Measurements from ENCODE around the gene RFPL4A. TPM values are rescaled to one million over a fixed set of nuclear protein-coding genes. Genes with fewer than 3 reads are reported as not detected.
"Not testable (repeated sequence)": the region's sequence is repeated elsewhere in the genome, so short reads cannot be mapped to it uniquely, and the experiment has no call there.

Gene RFPL4A
- not detected for total RNA-seq
- polyA plus RNA-seq, result not detected
- long read RNA-seq, donor 1, result 0 reads
- long read RNA-seq, donor 2, partial matches to known transcripts, result 0 of 1 reads
- long read RNA-seq, donor 2, other reads (novel, unspliced or antisense), result 0 of 1 reads
- long read RNA-seq, donor 3, result 0 reads

DNA sequence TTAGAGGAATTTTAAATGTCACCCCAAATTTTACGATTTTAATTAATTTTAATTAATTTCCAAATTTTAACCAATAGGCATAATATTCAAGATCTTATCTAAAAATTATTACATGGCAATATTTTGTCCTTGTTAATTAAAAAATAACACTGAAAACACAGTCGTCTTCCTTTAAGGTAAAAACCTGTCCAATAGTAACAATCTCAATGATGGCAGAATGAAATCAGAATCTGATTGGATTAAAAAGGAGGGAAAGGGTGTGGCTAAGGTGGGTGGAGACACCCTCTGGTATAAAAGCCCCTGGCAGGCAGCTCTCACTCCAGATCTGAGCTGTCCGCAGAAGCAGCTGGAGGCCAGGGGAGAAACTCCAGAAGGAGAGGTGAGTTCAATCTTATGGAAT is at the start of gene RFPL4A:
TSS of gene RFPL4A (plus strand) at position 301 of the 400 bp plus-strand sequence. CDS start 2,704 bp downstream, outside the sequence.
- intact Hi-C loops (cut with DNase I); H3K9me3 ChIP-seq: not testable (repeated sequence)
- 73 to 85% (median 81%) methylated on average over 2 to 3 of the region's 3 CpGs for WGBS, 3 donors

DNA sequence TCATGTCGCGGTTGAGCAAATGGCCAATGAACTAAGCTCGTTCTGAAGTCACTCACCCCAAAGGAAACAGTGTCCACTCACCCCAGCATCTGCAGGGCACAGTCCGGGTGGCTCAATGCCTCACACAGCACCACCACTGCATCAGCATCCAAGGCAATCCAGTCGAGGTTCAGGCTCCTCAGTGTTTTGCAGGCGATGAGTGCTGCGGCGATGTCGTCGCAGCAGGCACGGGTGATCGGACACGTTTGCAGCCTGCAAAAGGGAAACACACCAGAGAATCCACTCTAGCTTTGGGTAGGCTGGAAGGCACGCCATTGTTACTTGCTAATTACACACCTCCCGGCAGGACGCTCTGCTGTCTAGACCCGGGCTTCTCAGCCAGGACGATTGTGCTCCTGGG is 47.2 kb upstream of the RFPL4A start:
- Histone ChIP-seq H3K27ac (no peak overlapping the region), H3K36me3 (no peaks in the 10 kb centered on the region), H3K27me3 (no peaks in the 10 kb centered on the region), H3K4me3 (no peak overlapping the region), H3K4me1 (ENCODE audit: insufficient read depth) (no peaks in the 10 kb centered on the region), H3K9me3 (no peaks in the 10 kb centered on the region)
- TF ChIP-seq POLR2A (IDR thresholded peaks at IDR 0.05), result no peak
- TF ChIP-seq, protein P1, sequence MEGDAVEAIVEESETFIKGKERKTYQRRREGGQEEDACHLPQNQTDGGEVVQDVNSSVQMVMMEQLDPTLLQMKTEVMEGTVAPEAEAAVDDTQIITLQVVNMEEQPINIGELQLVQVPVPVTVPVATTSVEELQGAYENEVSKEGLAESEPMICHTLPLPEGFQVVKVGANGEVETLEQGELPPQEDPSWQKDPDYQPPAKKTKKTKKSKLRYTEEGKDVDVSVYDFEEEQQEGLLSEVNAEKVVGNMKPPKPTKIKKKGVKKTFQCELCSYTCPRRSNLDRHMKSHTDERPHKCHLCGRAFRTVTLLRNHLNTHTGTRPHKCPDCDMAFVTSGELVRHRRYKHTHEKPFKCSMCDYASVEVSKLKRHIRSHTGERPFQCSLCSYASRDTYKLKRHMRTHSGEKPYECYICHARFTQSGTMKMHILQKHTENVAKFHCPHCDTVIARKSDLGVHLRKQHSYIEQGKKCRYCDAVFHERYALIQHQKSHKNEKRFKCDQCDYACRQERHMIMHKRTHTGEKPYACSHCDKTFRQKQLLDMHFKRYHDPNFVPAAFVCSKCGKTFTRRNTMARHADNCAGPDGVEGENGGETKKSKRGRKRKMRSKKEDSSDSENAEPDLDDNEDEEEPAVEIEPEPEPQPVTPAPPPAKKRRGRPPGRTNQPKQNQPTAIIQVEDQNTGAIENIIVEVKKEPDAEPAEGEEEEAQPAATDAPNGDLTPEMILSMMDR (IDR thresholded peaks at IDR 0.05), result no peak
- TF ChIP-seq EP300 (IDR thresholded peaks at IDR 0.05), result no peak
- WGBS, 3 donors, result 71 to 79% (median 72%) methylated on average over 18 of the region's 18 CpGs
- no peak for DNase-seq
- intact Hi-C loops (cut with DNase I), result no loop called here

More for the DNA sequence above, at the start of gene RFPL4A:
- not testable (repeated sequence) for DNase-seq; H3K4me1 ChIP-seq (ENCODE audit: insufficient read depth); H3K27ac ChIP-seq; H3K27me3 ChIP-seq; H3K4me3 ChIP-seq; H3K36me3 ChIP-seq

DNA sequence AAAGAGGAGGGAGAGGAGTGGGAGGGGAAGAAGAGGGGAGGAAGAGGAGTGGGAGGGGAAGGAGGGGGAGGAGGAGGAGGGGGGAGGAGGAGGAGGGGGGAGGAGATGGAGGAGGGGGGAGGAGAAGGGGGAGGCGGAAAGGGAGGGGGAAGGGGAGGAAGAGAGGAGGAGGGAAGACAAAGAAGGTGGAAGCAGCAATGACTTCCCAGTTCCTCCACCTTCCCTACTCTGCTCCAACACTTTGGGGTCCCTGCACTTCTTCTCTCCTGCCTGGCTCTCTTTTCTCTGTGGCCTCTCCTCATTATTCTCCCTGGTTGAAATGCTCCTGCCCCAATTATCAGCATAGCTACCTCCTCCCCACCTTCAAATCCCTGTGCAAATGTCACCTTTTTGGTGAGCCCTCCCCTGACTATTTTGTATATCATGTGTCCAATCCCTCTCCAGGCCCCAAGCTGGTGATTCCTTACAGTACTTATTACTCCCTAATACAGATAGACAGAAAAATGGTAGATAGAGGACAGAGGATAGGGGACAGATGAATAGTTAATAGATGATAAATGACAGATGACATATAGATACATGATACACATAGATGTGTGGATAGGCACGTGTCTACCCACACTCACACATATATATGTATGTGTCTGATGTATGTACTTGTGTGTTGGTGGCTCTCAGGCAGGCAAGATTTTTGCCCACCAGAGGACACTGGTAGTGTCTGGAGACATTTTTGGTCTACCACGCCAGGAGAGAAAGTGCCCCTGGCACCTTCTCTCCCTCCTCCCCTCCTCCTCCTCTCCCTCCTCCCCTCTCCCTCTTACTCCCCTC is 45.9 kb upstream of the RFPL4A start:
- no peaks in the 10 kb centered on the region for H3K27me3 ChIP-seq
- H3K36me3 ChIP-seq, result no peaks in the 10 kb centered on the region
- no peaks in the 10 kb centered on the region for H3K4me1 ChIP-seq (ENCODE audit: insufficient read depth)
- no peak overlapping the region for H3K27ac ChIP-seq
- H3K4me3 ChIP-seq, result no peak overlapping the region
- no peak for DNase-seq
- intact Hi-C loops (cut with DNase I), result no loop called here
- H3K9me3 ChIP-seq, result no peaks in the 10 kb centered on the region
- 44 to 85% (median 80%) methylated on average over 2 of the region's 3 CpGs for WGBS, 3 donors
- TF ChIP-seq EP300 (IDR thresholded peaks at IDR 0.05) (no peak), POLR2A (IDR thresholded peaks at IDR 0.05) (no peak)
- TF ChIP-seq, protein P1 (IDR thresholded peaks at IDR 0.05), result no peak

DNA sequence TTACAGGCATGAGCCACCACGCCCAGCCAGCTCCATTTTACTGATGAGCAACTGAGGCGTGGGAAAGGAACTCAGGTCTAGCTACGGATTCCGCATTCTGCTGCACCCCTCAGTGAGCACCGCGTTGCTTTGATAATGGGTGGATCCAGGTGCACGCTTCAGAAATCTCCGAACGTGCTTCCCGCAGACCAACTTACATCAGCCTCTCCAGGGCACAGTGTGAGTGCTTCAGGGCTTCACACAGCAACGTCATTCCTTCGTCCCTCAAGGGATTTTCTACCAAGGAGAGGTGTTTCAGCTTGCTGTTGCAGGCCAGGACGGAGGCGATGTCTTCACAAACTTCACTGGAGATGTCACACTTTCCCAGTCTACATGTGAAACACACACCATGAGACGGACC is 42.4 kb upstream of the RFPL4A start:
- TF ChIP-seq, protein P1 (IDR thresholded peaks at IDR 0.05), result no peak
- TF ChIP-seq POLR2A (IDR thresholded peaks at IDR 0.05) (no peak), EP300 (IDR thresholded peaks at IDR 0.05) (no peak)
- no peak for DNase-seq
- WGBS, 3 donors, result 84 to 88% (median 85%) methylated on average over 15 of the region's 15 CpGs
- H3K27me3 ChIP-seq, result no peaks in the 10 kb centered on the region
- H3K4me1 ChIP-seq (ENCODE audit: insufficient read depth), result no peaks in the 10 kb centered on the region
- no peaks in the 10 kb centered on the region for H3K36me3 ChIP-seq
- intact Hi-C loops (cut with DNase I), result no loop called here
- H3K27ac ChIP-seq, result no peak overlapping the region
- H3K4me3 ChIP-seq, result no peak overlapping the region
- no peaks in the 10 kb centered on the region for H3K9me3 ChIP-seq

DNA sequence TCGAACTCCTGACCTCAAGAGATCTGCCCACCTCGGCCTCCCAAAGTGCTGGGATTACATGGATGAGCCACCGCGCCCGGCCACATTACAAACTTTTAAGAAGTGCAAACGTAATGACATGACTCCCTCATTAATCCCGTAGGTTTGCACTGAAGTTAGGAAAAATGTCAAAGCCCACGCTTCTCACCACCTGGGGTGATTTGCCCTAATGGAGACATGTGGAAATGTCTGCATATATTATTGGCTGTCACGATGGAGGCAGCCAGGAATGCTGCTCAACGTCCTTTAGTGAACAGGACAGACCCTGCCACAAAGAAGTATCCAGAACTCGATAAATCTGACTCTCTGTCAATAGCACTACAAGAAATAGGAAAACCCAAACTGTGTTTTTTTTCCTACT is 41.6 kb upstream of the RFPL4A start:
- 44 to 69% (median 52%) methylated on average over 11 of the region's 11 CpGs for WGBS, 3 donors
- Histone ChIP-seq H3K27ac (no peak overlapping the region), H3K36me3 (no peaks in the 10 kb centered on the region), H3K9me3 (no peaks in the 10 kb centered on the region), H3K4me3 (no peak overlapping the region), H3K4me1 (ENCODE audit: insufficient read depth) (no peaks in the 10 kb centered on the region), H3K27me3 (no peaks in the 10 kb centered on the region)
- intact Hi-C loops (cut with DNase I), result no loop called here
- TF ChIP-seq, protein P1 (IDR thresholded peaks at IDR 0.05), result no peak
- no peak for TF ChIP-seq EP300 (IDR thresholded peaks at IDR 0.05)
- no peak for TF ChIP-seq POLR2A (IDR thresholded peaks at IDR 0.05)
- DNase-seq, result no peak

DNA sequence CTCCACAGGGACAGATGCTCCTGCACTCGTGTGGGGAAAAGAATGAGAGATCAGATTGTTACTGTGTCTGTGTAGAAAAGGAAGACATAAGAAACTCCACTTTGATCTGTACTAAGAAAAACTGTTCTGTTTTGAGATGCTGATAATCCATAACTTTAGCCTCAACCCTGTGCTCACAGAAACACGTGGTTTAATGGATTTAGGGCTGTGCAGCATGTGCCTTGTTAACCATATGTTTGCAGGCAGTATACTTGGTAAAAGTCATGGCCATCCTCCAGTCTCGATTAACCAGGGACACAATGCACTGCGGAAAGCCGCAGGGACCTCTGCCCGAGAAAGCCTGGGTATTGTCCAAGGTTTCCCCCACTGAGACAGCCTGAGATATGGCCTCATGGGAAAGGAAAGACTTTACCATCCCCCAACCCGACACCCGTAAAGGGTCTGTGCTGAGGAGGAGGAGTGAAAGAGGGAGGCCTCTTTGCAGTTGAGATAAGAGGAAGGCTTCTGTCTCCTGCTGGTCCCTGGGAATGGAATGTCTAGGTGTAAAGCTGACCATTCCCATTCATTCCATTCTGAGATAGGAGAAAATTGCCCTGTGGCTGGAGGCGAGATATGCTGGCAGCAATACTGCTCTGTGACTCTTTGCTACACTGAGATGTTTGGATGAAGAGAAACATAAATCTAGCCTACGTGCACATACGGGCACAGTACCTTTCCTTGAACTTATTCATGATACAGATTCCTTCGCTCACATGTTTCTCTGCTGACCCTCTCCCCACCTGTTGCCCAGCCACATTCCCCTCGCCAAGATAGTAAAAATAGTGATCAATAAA is 40.8 kb upstream of the RFPL4A start:
- H3K9me3 ChIP-seq; H3K36me3 ChIP-seq; DNase-seq; H3K27ac ChIP-seq; H3K4me3 ChIP-seq; H3K4me1 ChIP-seq (ENCODE audit: insufficient read depth); intact Hi-C loops (cut with DNase I); H3K27me3 ChIP-seq: not testable (repeated sequence)
- 5 to 23% (median 7%) methylated on average over 13 of the region's 13 CpGs for WGBS, 3 donors
